Neutrophil (primary cell): ENCODE measurements around the gene NUCKS1.

ENCODE experiments used
- H3K27ac ChIP-seq: fragments of 200-600 bp; sonication (generic); 2 replicates; pipeline ENCODE4 v1.5.1; 2016; ENCODE audit warnings: mild to moderate bottlenecking, moderate library complexity
- H3K27me3 ChIP-seq: fragments of 200-600 bp; sonication (generic); 2 replicates; pipeline ENCODE4 v1.6.0; 2016; ENCODE audit warnings: mild to moderate bottlenecking
- H3K36me3 ChIP-seq: fragments of 200-600 bp; sonication (generic); 2 replicates; pipeline ENCODE4 v1.5.1; 2017
- H3K4me1 ChIP-seq, 2 experiments: fragments of 200-600 bp in 1 of 2; sonication (generic) in 1 of 2; 1 replicate in 1 of 2; 2 replicates in 1 of 2; pipeline versions ENCODE4 v1.5.1 to v1.6.1; 2013 to 2016; ENCODE audit warnings: low read depth in 1 of 2, low read length in 1 of 2, mild to moderate bottlenecking in 1 of 2, moderate library complexity in 1 of 2; ENCODE audit not compliant: control insufficient read depth in 1 of 2, insufficient read depth in 1 of 2
- H3K4me3 ChIP-seq, 2 experiments: fragments of 200-600 bp in 1 of 2; sonication (generic) in 1 of 2; 1 replicate in 1 of 2; 2 replicates in 1 of 2; pipeline ENCODE4 v1.5.1; 2013 to 2016; ENCODE audit warnings: low read depth in 1 of 2, low read length in 1 of 2, mild to moderate bottlenecking in 1 of 2, moderate library complexity in 1 of 2
- H3K9me3 ChIP-seq: fragments of 200-600 bp; sonication (generic); 2 replicates; pipeline ENCODE4 v1.5.1; 2016
- TF ChIP-seq, protein P1 (sequence below): fragments of 200-600 bp; sonication (generic); IDR thresholded peaks from 2 replicates; pipeline ENCODE4 v1.5.1; 2016; ENCODE audit warnings: antibody characterized with exemption

NUCKS1 gene

GRCh38 chr1:205769641-205770365 is 19.8 kb upstream of the NUCKS1 start:
- TF ChIP-seq, protein P1, sequence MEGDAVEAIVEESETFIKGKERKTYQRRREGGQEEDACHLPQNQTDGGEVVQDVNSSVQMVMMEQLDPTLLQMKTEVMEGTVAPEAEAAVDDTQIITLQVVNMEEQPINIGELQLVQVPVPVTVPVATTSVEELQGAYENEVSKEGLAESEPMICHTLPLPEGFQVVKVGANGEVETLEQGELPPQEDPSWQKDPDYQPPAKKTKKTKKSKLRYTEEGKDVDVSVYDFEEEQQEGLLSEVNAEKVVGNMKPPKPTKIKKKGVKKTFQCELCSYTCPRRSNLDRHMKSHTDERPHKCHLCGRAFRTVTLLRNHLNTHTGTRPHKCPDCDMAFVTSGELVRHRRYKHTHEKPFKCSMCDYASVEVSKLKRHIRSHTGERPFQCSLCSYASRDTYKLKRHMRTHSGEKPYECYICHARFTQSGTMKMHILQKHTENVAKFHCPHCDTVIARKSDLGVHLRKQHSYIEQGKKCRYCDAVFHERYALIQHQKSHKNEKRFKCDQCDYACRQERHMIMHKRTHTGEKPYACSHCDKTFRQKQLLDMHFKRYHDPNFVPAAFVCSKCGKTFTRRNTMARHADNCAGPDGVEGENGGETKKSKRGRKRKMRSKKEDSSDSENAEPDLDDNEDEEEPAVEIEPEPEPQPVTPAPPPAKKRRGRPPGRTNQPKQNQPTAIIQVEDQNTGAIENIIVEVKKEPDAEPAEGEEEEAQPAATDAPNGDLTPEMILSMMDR, result no peak
- no peaks in the 10 kb centered on the region for H3K9me3 ChIP-seq
- peaks cover 26% of the 10 kb centered on the region for H3K36me3 ChIP-seq
- H3K4me3 ChIP-seq, result no peak overlapping the region
- no peak overlapping the region for H3K27ac ChIP-seq
- no peaks in the 10 kb centered on the region for H3K27me3 ChIP-seq
- peaks cover 10% of the 10 kb centered on the region in 2 experiments for H3K4me1 ChIP-seq

GRCh38 chr1:205767248-205767647 is 17.3 kb upstream of the NUCKS1 start:
- Histone ChIP-seq H3K36me3 (peaks cover 26% of the 10 kb centered on the region), H3K4me3 (no peak overlapping the region), H3K4me1 (no peaks in the 10 kb centered on the region), H3K27ac (no peak overlapping the region), H3K9me3 (no peaks in the 10 kb centered on the region), H3K27me3 (no peaks in the 10 kb centered on the region)
- TF ChIP-seq, protein P1, result no peak

DNA sequence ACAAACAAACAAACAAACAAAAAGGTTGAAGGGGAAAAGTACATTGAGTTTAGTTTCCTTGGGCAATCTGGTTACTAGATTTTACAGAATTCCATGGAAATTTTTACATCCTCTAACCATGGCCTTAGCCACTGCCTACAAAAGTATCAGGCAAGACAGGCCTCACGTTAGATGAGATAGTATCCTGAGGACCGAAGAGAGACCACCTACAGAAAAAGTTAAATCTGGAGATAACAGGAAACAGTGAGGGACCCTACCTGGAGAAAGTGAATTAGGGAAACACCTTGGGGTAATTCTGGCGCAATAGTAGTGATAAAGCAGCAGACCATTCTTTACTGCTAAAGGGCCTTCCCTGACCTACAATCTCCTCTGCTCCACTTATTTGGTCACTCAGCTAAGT is 16.6 kb upstream of the NUCKS1 start:
- TF ChIP-seq, protein P1, result no peak
- H3K36me3 ChIP-seq, result peaks cover 26% of the 10 kb centered on the region
- no peaks in the 10 kb centered on the region for H3K4me1 ChIP-seq
- no peak overlapping the region for H3K4me3 ChIP-seq
- no peaks in the 10 kb centered on the region for H3K9me3 ChIP-seq
- H3K27me3 ChIP-seq, result no peaks in the 10 kb centered on the region
- H3K27ac ChIP-seq, result no peak overlapping the region

DNA sequence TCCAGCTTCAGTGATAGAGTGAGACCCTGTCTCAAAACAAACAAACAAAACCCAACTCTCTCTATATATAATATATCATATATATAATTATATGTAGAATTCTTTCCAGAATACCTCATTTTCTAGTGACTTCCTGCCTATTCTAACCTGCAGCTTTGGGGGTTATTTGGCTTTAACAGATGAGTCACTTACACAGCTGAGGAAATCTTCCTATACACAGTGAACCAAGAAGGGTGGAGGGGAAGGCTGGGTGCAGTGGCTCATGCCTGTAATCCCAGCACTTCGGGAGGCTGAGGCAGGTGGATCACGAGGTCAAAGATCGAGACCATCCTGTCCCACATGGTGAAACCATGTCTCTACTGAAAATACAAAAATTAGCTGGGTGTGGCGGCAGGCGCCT is 16.1 kb upstream of the NUCKS1 start:
- H3K4me1 ChIP-seq, result no peaks in the 10 kb centered on the region

DNA sequence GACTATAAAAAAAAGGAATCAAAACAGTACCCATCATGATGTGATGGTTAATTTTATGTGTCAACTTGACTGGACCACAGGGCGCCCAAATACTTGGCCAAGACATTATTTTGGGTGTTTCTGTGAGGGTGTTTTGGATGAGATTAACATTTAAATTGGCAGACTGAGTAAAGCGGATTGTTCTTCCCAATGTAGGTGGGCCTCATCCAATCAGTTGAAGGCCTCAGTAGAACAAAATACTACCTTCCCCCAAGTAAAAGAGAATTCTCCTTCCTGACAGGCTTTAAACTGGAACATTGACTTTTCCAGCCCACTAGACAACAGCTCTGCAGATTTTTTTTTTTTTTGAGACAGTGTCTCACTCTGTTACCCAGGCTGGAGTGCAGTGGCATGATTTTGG is 14.6 kb upstream of the NUCKS1 start:
- Histone ChIP-seq H3K27me3 (no peaks in the 10 kb centered on the region), H3K27ac (no peak overlapping the region), H3K4me3 (no peak overlapping the region), H3K36me3 (peaks cover 15% of the 10 kb centered on the region), H3K4me1 (no peaks in the 10 kb centered on the region), H3K9me3 (no peaks in the 10 kb centered on the region)
- TF ChIP-seq, protein P1, result no peak

More for the DNA sequence above, 16.1 kb upstream of the NUCKS1 start:
- no peaks in the 10 kb centered on the region for H3K27me3 ChIP-seq
- no peaks in the 10 kb centered on the region for H3K9me3 ChIP-seq
- TF ChIP-seq, protein P1, result no peak
- H3K36me3 ChIP-seq, result peaks cover 26% of the 10 kb centered on the region
- no peak overlapping the region for H3K27ac ChIP-seq
- H3K4me3 ChIP-seq, result no peak overlapping the region
